ENCODE results near the gene RBFOX2. TPM values are rescaled to one million over a fixed set of nuclear protein-coding genes. Genes with fewer than 3 reads are reported as not detected.

RBFOX2 gene
- total and polyA plus RNA-seq, 2 of the 13 experiments (the other 11 are each of a cell fraction or from before 2014, with no cell fraction given) = 37.3 to 40.4 TPM

DNA sequence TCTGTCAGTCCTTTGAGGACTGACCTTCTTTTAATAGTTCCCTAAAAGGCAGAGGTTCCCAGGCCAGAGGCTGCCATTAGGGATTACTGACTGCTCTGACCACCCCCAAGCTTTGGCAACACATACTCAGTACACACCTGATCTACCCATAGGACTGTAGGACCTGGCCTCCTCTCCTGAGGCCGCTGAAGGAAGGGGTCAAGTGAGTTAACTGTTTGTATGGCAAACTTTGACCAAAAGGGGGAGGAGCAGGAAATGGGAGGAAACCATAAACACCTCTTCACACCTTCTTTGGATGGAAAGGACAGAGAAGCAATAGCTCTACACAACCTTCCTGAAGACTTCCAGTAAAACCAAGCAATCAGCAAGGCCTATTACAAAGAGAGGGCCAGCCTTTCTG lies 207.0 kb downstream of the RBFOX2 start (continued):
- TF ChIP-seq AHR (CRISPR knock-in tag; IDR thresholded peaks at IDR 0.05) (no peak), HDAC1 (CRISPR knock-in tag; IDR thresholded peaks at IDR 0.05) (no peak), RORA (CRISPR knock-in tag; IDR thresholded peaks at IDR 0.05) (no peak), FIP1L1 (IDR thresholded peaks at IDR 0.05; ENCODE audit: borderline replicate concordance, insufficient read depth, low read depth, low read length) (no peak), ZSCAN21 (CRISPR knock-in tag; IDR thresholded peaks at IDR 0.05; ENCODE audit: borderline replicate concordance) (no peak), ZKSCAN5 (CRISPR knock-in tag; IDR thresholded peaks at IDR 0.05) (no peak), ZBTB8A (CRISPR knock-in tag; IDR thresholded peaks at IDR 0.05; ENCODE audit: borderline replicate concordance, low read depth) (no peak), NFE2L2 (IDR thresholded peaks at IDR 0.05; ENCODE audit: low read length) (no peak), ZNF331 (CRISPR knock-in tag; IDR thresholded peaks at IDR 0.05) (no peak), HNRNPUL1 (IDR thresholded peaks at IDR 0.05; ENCODE audit: low read depth, low read length) (no peak), PCBP2 (optimal IDR thresholded peaks at IDR 0.05; ENCODE audit: low read depth, low read length, poor library complexity, severe bottlenecking) (no peak), HHEX (CRISPR knock-in tag; IDR thresholded peaks at IDR 0.05) (peak; percentile 68; the same call in 1 of the 2 replicates), ARNTL (CRISPR knock-in tag; IDR thresholded peaks at IDR 0.05) (no peak), MED8 (CRISPR knock-in tag; IDR thresholded peaks at IDR 0.05; ENCODE audit: insufficient replicate concordance) (no peak), SYNCRIP (IDR thresholded peaks at IDR 0.05; ENCODE audit: insufficient read depth, low read depth, low read length) (no peak), POLR2AphosphoS2 (IDR thresholded peaks at IDR 0.05; ENCODE audit: low read depth, low read length) (no peak), ZBTB3 (CRISPR knock-in tag; IDR thresholded peaks at IDR 0.05; ENCODE audit: borderline replicate concordance, low read depth) (no peak), NAIF1 (CRISPR knock-in tag; IDR thresholded peaks at IDR 0.05; ENCODE audit: borderline replicate concordance) (no peak), ZSCAN31 (CRISPR knock-in tag; IDR thresholded peaks at IDR 0.05; ENCODE audit: low read depth) (no peak), ZNF30 (CRISPR knock-in tag; IDR thresholded peaks at IDR 0.05) (no peak), GPN1 (CRISPR knock-in tag; IDR thresholded peaks at IDR 0.05; ENCODE audit: borderline replicate concordance) (no peak), SOX5 (CRISPR knock-in tag; IDR thresholded peaks at IDR 0.05; ENCODE audit: borderline replicate concordance) (peak; percentile 28; the same call in 1 of the 2 replicates), ZNF781 (CRISPR knock-in tag; IDR thresholded peaks at IDR 0.05; ENCODE audit: borderline replicate concordance, not compliant biosample characterization) (no peak), SALL2 (CRISPR knock-in tag; IDR thresholded peaks at IDR 0.05) (no peak), RFXANK (CRISPR knock-in tag; IDR thresholded peaks at IDR 0.05) (no peak), HOXA9 (CRISPR knock-in tag; IDR thresholded peaks at IDR 0.05; ENCODE audit: borderline replicate concordance) (no peak), BRCA1 (CRISPR knock-in tag; IDR thresholded peaks at IDR 0.05) (no peak)
- TF ChIP-seq, protein P1, sequence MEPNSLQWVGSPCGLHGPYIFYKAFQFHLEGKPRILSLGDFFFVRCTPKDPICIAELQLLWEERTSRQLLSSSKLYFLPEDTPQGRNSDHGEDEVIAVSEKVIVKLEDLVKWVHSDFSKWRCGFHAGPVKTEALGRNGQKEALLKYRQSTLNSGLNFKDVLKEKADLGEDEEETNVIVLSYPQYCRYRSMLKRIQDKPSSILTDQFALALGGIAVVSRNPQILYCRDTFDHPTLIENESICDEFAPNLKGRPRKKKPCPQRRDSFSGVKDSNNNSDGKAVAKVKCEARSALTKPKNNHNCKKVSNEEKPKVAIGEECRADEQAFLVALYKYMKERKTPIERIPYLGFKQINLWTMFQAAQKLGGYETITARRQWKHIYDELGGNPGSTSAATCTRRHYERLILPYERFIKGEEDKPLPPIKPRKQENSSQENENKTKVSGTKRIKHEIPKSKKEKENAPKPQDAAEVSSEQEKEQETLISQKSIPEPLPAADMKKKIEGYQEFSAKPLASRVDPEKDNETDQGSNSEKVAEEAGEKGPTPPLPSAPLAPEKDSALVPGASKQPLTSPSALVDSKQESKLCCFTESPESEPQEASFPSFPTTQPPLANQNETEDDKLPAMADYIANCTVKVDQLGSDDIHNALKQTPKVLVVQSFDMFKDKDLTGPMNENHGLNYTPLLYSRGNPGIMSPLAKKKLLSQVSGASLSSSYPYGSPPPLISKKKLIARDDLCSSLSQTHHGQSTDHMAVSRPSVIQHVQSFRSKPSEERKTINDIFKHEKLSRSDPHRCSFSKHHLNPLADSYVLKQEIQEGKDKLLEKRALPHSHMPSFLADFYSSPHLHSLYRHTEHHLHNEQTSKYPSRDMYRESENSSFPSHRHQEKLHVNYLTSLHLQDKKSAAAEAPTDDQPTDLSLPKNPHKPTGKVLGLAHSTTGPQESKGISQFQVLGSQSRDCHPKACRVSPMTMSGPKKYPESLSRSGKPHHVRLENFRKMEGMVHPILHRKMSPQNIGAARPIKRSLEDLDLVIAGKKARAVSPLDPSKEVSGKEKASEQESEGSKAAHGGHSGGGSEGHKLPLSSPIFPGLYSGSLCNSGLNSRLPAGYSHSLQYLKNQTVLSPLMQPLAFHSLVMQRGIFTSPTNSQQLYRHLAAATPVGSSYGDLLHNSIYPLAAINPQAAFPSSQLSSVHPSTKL (CRISPR knock-in tag; IDR thresholded peaks at IDR 0.05) = peak; percentile 45; the same call in 1 of the 2 replicates
- TF ChIP-seq, protein P2, sequence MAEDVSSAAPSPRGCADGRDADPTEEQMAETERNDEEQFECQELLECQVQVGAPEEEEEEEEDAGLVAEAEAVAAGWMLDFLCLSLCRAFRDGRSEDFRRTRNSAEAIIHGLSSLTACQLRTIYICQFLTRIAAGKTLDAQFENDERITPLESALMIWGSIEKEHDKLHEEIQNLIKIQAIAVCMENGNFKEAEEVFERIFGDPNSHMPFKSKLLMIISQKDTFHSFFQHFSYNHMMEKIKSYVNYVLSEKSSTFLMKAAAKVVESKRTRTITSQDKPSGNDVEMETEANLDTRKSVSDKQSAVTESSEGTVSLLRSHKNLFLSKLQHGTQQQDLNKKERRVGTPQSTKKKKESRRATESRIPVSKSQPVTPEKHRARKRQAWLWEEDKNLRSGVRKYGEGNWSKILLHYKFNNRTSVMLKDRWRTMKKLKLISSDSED (CRISPR knock-in tag; IDR thresholded peaks at IDR 0.05) = no peak
